Ascending aorta (tissue), 2 donors: ENCODE measurements around the gene RRAGD. TPM values are rescaled to one million over a fixed set of nuclear protein-coding genes. Genes with fewer than 3 reads are reported as not detected.

ENCODE experiments used
- DNase-seq, 2 donors: peaks; one replicate each; pipeline ENCODE4 v3.0.0-alpha.2; 2019; ENCODE audit warnings: low spot score in 2 of 2
- H3K27ac ChIP-seq, 2 donors: fragments of 200-600 bp; sonication (generic); one replicate each; pipeline ENCODE4 v1.5.1; 2016 to 2017; ENCODE audit warnings: mild to moderate bottlenecking in 1 of 2
- H3K27me3 ChIP-seq: fragments of 200-600 bp; sonication (generic); one replicate; pipeline ENCODE4 v1.5.1; 2017
- H3K36me3 ChIP-seq, 2 donors: fragments of 200-600 bp; sonication (generic); one replicate each; pipeline ENCODE4 v1.5.1; 2016
- H3K4me1 ChIP-seq, 2 donors: fragments of 200-600 bp; sonication (generic); one replicate each; pipeline ENCODE4 v1.5.1; 2016 to 2017; ENCODE audit warnings: mild to moderate bottlenecking in 1 of 2
- H3K4me3 ChIP-seq, 2 donors: fragments of 200-600 bp; sonication (generic); one replicate each; pipeline ENCODE4 v1.5.1; 2016 to 2017; ENCODE audit warnings: mild to moderate bottlenecking in 1 of 2
- H3K9me3 ChIP-seq, 2 donors: fragments of 200-600 bp; sonication (generic); one replicate each; pipeline ENCODE4 v1.5.1; 2016
- CTCF ChIP-seq, 3 experiments: fragments of 200-600 bp in 2 of 3; fragments of 450-650 bp in 1 of 3; sonication (generic) in 2 of 3; IDR thresholded peaks; one replicate each; pipeline ENCODE4 v1.5.1; 2016 to 2019; ENCODE audit warnings: antibody characterized with exemption in 3 of 3, mild to moderate bottlenecking in 1 of 3, moderate library complexity in 1 of 3
- intact Hi-C: fragments of 100-400 bp; cut with DNase I; formaldehyde crosslinking; loops from one replicate; pipeline ENCODE4 v1.15.1; 2023
- total RNA-seq: library from RNA; depleted of rRNA; stranded (reverse); fragments of >200 nt; gene quantifications from one replicate; pipeline ENCODE4 v1.1.0, GENCODE V29; 2016

The RRAGD gene
- total RNA-seq, 1 donor from 2014 or later: 9.2 TPM

DNA sequence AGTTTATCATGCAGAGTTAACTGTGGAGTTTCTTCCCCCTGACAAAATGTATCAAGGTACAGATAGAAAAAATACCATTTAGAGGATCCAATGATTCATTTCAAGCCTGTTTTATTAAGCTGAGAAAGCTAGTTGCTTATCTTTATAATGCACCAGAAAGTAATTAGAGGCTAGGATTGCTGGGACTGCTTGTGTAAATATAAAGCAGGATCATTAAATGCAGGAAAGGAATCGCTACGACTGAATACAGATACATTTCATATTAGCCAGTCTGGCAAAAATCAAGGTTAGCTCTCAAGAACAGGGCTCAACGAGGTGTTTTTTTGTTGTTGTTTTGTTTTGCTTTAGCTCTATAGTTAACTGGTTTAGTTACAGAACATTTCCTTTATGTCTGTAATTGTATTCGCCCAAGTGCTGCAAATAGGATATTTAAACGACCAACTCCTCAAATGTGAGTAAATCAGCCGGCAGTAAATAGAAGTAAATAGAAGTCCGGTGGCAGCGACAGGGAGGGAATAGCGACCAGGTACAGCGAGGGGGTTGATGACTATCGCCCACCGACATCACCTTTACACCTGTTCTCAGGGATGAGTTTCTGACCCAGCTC lies 60.3 kb downstream of the RRAGD start:
- intact Hi-C loops: loop anchor here (5.0 kb wide), 7 partner anchors 54 to 1236 kb away; partner anchors contain the start of genes MAP3K7, PM20D2, PNRC1 and RNGTT
- peak overlapping the region; percentile 58 to 97 for H3K4me3 ChIP-seq
- H3K9me3 ChIP-seq: no peaks in the 10 kb centered on the region
- peak overlapping the region; percentile 99 to 100 for H3K27ac ChIP-seq
- peaks cover 3 to 19% of the 10 kb centered on the region in 2 donors for H3K4me1 ChIP-seq
- H3K36me3 ChIP-seq: no peaks in the 10 kb centered on the region
- TF ChIP-seq CTCF (IDR thresholded peaks at IDR 0.05): no peak
- no peaks in the 10 kb centered on the region for H3K27me3 ChIP-seq
- DNase-seq: no peak

DNA sequence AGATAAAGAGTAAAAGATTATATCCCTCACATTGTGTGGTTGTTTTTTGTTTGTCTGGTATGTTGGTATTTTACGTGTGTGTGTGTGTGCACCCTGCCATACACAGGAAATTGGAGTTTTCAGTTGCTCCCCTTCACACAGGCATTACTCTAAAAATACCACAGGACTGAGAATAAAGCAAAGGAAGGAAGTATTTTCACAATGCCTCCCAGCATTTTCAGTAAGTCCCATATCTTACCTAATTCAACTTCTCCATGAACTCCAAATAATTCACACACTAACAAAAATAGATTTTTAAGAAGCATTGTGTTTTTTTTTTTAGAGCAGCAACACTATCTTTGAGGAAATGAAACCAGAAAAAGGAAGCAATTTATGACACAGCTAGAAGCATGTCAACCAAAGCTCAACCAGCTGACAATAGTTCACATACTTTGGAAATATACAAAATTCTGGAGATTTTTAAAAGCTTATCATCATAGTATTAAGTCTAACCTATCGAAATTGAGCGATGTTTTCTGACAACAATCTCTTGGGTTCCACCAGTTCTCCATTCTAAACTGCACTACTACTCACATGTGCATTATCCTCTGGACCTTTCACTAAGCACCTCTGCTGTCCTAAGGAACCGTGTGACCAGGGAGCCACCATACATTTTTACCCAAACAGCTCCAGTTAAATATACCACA lies 61.6 kb downstream of the RRAGD start:
- H3K27me3 ChIP-seq: no peaks in the 10 kb centered on the region
- H3K4me3 ChIP-seq: peak overlapping the region; percentile 42 to 97
- TF ChIP-seq CTCF (IDR thresholded peaks at IDR 0.05): no peak
- intact Hi-C loops: loop anchor here (5.0 kb wide), 7 partner anchors 53 to 1237 kb away; partner anchors contain the start of genes MAP3K7, PM20D2, PNRC1 and RNGTT
- H3K4me1 ChIP-seq: peaks cover 3 to 19% of the 10 kb centered on the region in 2 donors
- DNase-seq: no peak
- no peaks in the 10 kb centered on the region for H3K9me3 ChIP-seq
- H3K36me3 ChIP-seq: no peaks in the 10 kb centered on the region
- peak overlapping the region in 1 of 2 donors; percentile 19 for H3K27ac ChIP-seq

DNA sequence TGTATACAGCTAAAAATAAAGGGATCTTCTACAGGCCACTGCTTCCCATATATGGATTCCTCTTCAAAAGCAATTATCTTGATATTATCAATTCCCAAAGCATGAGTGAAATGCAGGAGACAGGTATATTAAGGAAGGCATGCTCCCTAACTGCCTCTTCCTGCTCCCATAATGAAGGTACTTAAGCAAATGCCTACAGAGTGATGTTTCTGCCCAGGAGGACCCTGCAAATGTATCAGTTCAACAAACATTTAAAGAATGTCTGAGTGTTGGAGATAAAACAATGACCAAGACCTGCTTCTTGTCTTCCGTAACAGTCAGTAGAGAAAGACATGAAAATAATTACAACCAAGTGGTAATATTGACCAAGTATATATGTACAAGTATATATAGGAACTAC lies 63.7 kb downstream of the RRAGD start:
- DNase-seq: no peak
- H3K4me1 ChIP-seq: peaks cover 3 to 18% of the 10 kb centered on the region in 2 donors
- H3K27ac ChIP-seq: no peak overlapping the region
- H3K9me3 ChIP-seq: no peaks in the 10 kb centered on the region
- intact Hi-C loops: no loop called here
- TF ChIP-seq CTCF (IDR thresholded peaks at IDR 0.05): no peak
- H3K36me3 ChIP-seq: no peaks in the 10 kb centered on the region
- no peaks in the 10 kb centered on the region for H3K27me3 ChIP-seq
- no peak overlapping the region for H3K4me3 ChIP-seq

DNA sequence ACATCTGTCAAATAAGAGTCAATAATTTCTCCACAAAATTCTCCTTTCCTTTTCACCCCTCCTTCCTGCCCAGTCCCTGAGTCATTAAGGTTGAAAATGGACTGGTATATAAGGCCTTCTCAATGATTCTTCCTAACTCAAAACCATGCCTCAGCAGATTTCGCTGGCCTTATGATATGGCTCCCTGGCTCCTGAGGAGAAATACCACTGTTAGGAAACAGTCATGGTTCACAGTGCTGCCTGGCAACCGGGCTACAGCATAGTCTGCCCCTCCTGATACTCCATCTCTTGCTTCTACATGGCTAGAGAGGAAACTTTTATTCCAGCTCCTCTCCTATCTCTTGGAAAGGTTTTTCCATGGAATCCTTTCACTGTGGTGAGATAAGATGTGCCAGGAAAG lies 64.2 kb downstream of the RRAGD start:
- no peak for TF ChIP-seq CTCF (IDR thresholded peaks at IDR 0.05)
- Histone ChIP-seq H3K27me3 (no peaks in the 10 kb centered on the region), H3K4me3 (no peak overlapping the region), H3K4me1 (peaks cover 3 to 16% of the 10 kb centered on the region in 2 donors), H3K27ac (no peak overlapping the region), H3K36me3 (no peaks in the 10 kb centered on the region), H3K9me3 (no peaks in the 10 kb centered on the region)
- intact Hi-C loops: no loop called here
- no peak for DNase-seq

GRCh38 chr6:89346433-89346832 lies 65.6 kb downstream of the RRAGD start:
- H3K4me1 ChIP-seq: peaks cover 3 to 16% of the 10 kb centered on the region in 2 donors
- H3K27me3 ChIP-seq: no peaks in the 10 kb centered on the region
- no peak overlapping the region for H3K4me3 ChIP-seq
- TF ChIP-seq CTCF (IDR thresholded peaks at IDR 0.05): no peak
- DNase-seq: no peak
- peaks cover 5 to 9% of the 10 kb centered on the region in 2 donors for H3K36me3 ChIP-seq
- H3K27ac ChIP-seq: no peak overlapping the region
- H3K9me3 ChIP-seq: no peaks in the 10 kb centered on the region
- intact Hi-C loops: no loop called here
